Subcutaneous abdominal adipose tissue (tissue), 5 donors: ENCODE data around the gene KCNK2.

Source experiments
- H3K27ac ChIP-seq: one replicate; pipeline ENCODE4 v1.7.0; 2013; ENCODE audit warnings: low read depth, mild to moderate bottlenecking, inconsistent platforms, low read length, moderate library complexity
- H3K27me3 ChIP-seq, 5 donors: one replicate each; pipeline ENCODE4 v1.7.0; 2013; ENCODE audit warnings: low read length in 5 of 5, inconsistent platforms in 1 of 5; ENCODE audit not compliant: control insufficient read depth in 5 of 5, insufficient read depth in 4 of 5
- H3K36me3 ChIP-seq, 5 donors: one replicate each; pipeline ENCODE4 v1.7.0; 2013; ENCODE audit warnings: low read length in 5 of 5; ENCODE audit not compliant: control insufficient read depth in 5 of 5, insufficient read depth in 5 of 5
- H3K4me1 ChIP-seq, 5 donors: one replicate each; pipeline ENCODE4 v1.7.0; 2013; ENCODE audit warnings: low read length in 5 of 5, mild to moderate bottlenecking in 3 of 5, moderate library complexity in 1 of 5; ENCODE audit not compliant: control insufficient read depth in 5 of 5, insufficient read depth in 5 of 5
- H3K4me3 ChIP-seq, 5 donors: one replicate each; pipeline ENCODE4 v1.7.0; 2013; ENCODE audit warnings: low read length in 5 of 5, low read depth in 1 of 5
- H3K9ac ChIP-seq, 5 donors: one replicate each; pipeline ENCODE4 v1.7.0; 2013; ENCODE audit warnings: low read length in 5 of 5, mild to moderate bottlenecking in 4 of 5, moderate library complexity in 3 of 5
- H3K9me3 ChIP-seq, 5 donors: one replicate each; pipeline ENCODE4 v1.7.0; 2013; ENCODE audit warnings: low read length in 5 of 5; ENCODE audit not compliant: control insufficient read depth in 5 of 5
- donor health status: healthy.
- donor health status: healthy.
- donor health status: healthy.
- donor health status: healthy.
- donor health status: healthy.

Gene KCNK2

DNA sequence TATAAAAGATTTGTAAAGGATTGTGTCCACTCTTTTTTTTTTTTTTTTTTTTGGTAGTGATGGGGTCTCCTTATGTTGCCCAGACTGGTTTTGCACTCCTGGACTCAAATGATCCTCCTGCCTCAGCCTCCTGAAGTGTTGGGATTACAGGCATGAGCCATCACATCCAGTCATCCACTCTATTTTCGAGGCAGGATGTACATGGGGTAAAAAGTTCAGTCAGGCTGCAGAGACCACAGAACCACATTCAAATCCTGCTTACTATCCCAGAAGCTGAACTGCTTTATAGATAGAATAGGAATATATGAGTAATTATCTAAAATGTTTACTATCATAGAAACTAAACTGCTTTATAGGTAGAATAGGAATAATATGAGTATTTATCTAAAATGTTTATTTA lies 26.0 kb upstream of the KCNK2 start:
- Histone ChIP-seq H3K9ac (no peak overlapping the region), H3K9me3 (no peaks in the 10 kb centered on the region), H3K36me3 (no peaks in the 10 kb centered on the region), H3K27ac (no peak overlapping the region), H3K27me3 (no peaks in the 10 kb centered on the region), H3K4me1 (no peaks in the 10 kb centered on the region), H3K4me3 (no peak overlapping the region)

GRCh38 chr1:215059947-215060346 lies 22.6 kb upstream of the KCNK2 start:
- H3K4me3 ChIP-seq, result no peak overlapping the region
- H3K36me3 ChIP-seq, result no peaks in the 10 kb centered on the region
- peaks cover 0 to 4% (median 0%) of the 10 kb centered on the region in 5 donors for H3K4me1 ChIP-seq
- H3K27ac ChIP-seq, result no peak overlapping the region
- no peak overlapping the region for H3K9ac ChIP-seq
- H3K27me3 ChIP-seq, result no peaks in the 10 kb centered on the region
- H3K9me3 ChIP-seq, result no peaks in the 10 kb centered on the region

- Histone ChIP-seq H3K4me3 (no peak overlapping the region), H3K36me3 (no peaks in the 10 kb centered on the region), H3K9ac (no peak overlapping the region)
These were observed 18.2 kb upstream of the KCNK2 start for GRCh38 chr1:215064327-215064726.

DNA sequence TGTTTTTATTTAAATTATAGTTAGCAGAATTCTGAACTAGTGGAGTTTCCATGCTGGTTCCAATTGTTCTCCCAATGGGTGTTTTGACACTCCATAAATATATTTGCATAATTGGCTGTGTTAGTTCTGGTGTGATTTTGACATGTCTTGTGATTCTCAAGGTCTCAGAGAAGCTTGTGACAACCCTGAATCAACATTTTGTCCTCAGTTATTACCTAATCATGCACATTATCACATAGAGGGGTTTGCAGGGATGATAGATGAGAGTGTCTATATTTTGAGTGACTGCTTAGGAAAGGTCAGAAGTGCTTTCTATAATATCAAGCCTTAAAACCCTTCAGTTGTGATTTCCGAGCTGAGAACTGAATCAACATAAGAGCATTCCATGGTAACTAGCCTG lies 11.5 kb upstream of the KCNK2 start:
- no peaks in the 10 kb centered on the region for H3K36me3 ChIP-seq
- H3K27ac ChIP-seq, result no peak overlapping the region
- H3K4me1 ChIP-seq, result no peaks in the 10 kb centered on the region
- H3K9me3 ChIP-seq, result no peaks in the 10 kb centered on the region
- no peaks in the 10 kb centered on the region for H3K27me3 ChIP-seq
- H3K4me3 ChIP-seq, result no peak overlapping the region
- no peak overlapping the region for H3K9ac ChIP-seq

More at GRCh38 chr1:215064327-215064726, 18.2 kb upstream of the KCNK2 start:
- H3K9me3 ChIP-seq, result no peaks in the 10 kb centered on the region
- H3K4me1 ChIP-seq, result peaks cover 0 to 4% (median 0%) of the 10 kb centered on the region in 5 donors
- no peaks in the 10 kb centered on the region for H3K27me3 ChIP-seq
- H3K27ac ChIP-seq, result no peak overlapping the region

DNA sequence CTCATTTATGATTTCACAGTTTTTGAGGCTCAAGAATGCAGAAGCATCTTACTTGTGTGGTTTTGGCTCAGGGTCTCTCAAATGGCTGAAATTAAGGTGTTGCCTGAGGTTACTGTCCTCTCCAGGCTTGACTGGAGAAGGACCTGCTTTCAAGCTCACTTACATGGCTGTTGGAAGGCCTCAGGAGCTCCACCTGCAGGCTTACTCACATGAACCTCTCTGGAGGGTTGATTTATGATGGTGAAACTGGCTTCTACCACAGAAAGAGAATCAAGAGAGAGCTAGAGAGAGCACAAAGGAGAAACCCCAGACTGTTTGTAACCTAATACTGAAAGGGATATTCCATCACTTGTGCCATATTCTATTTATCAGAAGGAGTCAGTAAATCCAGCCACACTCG lies 6.2 kb upstream of the KCNK2 start:
- H3K4me3 ChIP-seq, result no peak overlapping the region
- no peaks in the 10 kb centered on the region for H3K36me3 ChIP-seq
- no peaks in the 10 kb centered on the region for H3K9me3 ChIP-seq
- H3K4me1 ChIP-seq, result no peaks in the 10 kb centered on the region
- peaks cover 0 to 4% (median 0%) of the 10 kb centered on the region in 5 donors for H3K27me3 ChIP-seq
- no peak overlapping the region for H3K27ac ChIP-seq
- H3K9ac ChIP-seq, result no peak overlapping the region

- Histone ChIP-seq H3K4me3 (no peak overlapping the region), H3K4me1 (peaks cover 0 to 20% (median 15%) of the 10 kb centered on the region in 5 donors), H3K9ac (no peak overlapping the region), H3K36me3 (no peaks in the 10 kb centered on the region), H3K9me3 (no peaks in the 10 kb centered on the region), H3K27me3 (peaks cover 12 to 25% (median 16%) of the 10 kb centered on the region in 5 donors), H3K27ac (no peak overlapping the region)
These were observed 3.1 kb upstream of the KCNK2 start for GRCh38 chr1:215079456-215079855.

DNA sequence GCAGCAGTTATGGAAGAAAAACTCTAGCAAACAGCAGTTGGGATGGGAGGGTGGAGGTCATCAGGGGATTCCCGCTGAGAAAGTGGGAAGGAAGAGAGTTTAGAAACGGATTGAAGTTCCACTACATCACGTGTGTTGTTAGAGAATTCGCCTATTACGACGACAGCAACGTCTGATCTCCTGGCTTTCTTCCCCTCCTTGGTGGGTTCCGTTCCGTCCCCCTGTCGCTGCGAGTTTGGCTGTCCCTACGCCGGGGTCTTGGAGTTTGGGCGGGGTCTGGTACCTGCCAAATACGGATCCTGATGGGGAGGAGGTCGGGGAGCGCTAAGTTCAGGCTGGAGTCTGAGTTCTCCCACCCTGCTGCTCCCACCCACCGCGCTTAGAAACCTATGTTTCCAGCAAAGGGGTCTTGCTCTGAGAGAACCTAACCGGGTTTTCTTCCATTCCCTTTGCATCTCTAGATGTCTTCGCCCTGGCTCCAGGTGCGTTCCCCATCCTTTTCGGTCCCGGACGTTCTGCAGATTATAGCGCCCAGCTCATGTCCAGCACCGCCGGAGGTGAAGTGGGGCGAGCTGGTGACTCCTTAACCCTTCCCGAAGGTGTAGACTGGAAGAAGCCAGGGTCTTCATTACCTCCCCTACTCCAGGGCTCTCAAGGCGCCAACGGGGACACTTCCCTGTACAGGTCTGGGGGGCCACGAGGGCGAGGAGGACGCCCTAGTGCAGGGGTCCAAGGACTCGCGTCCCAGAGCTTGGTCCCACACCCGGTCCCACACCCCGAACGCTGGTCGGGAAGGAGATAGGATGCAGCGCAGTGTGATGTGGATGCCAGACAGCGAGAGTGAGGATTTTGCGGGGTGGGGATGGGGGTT lies 641 bp upstream of the KCNK2 start:
- Histone ChIP-seq H3K36me3 (no peaks in the 10 kb centered on the region), H3K4me3 (peak overlapping the region; percentile 56 to 78 (median 64)), H3K9ac (no peak overlapping the region), H3K4me1 (peaks cover 0 to 20% (median 15%) of the 10 kb centered on the region in 5 donors), H3K9me3 (no peaks in the 10 kb centered on the region), H3K27ac (no peak overlapping the region), H3K27me3 (peaks cover 12 to 27% (median 16%) of the 10 kb centered on the region in 5 donors)

GRCh38 chr1:215083383-215083961 lies 935 bp downstream of the KCNK2 start:
- no peak overlapping the region for H3K27ac ChIP-seq
- no peaks in the 10 kb centered on the region for H3K36me3 ChIP-seq
- peaks cover 0 to 20% (median 15%) of the 10 kb centered on the region in 5 donors for H3K4me1 ChIP-seq
- peak overlapping the region; percentile 41 to 61 (median 54) for H3K4me3 ChIP-seq
- no peaks in the 10 kb centered on the region for H3K9me3 ChIP-seq
- no peak overlapping the region for H3K9ac ChIP-seq
- H3K27me3 ChIP-seq, result peaks cover 12 to 27% (median 16%) of the 10 kb centered on the region in 5 donors

DNA sequence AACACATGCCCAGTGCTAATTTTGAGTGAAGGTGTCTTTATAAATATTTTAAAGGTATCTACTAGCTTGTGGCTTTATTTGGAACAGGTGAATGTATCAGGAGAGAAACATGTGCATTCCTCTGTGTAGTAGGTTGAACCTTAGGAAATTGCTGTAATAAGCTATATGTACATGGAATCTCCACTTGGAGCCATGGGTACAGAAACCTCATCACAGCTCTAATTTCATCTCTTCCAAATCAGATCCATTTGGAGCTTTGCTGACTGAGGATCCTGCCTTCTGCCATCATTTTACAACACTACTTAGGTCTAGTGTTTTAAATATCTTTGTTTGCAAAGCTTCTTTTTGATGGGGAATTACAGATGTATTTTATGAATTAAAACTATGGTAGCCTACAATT lies 2.1 kb downstream of the KCNK2 start:
- Histone ChIP-seq H3K27ac (no peak overlapping the region), H3K36me3 (no peaks in the 10 kb centered on the region), H3K9me3 (no peaks in the 10 kb centered on the region), H3K4me3 (no peak overlapping the region), H3K9ac (no peak overlapping the region), H3K27me3 (peaks cover 12 to 27% (median 16%) of the 10 kb centered on the region in 5 donors), H3K4me1 (peaks cover 0 to 20% (median 15%) of the 10 kb centered on the region in 5 donors)

- H3K9me3 ChIP-seq, result no peaks in the 10 kb centered on the region
- H3K27me3 ChIP-seq, result peaks cover 4 to 15% (median 5%) of the 10 kb centered on the region in 5 donors
- no peak overlapping the region for H3K27ac ChIP-seq
- H3K36me3 ChIP-seq, result no peaks in the 10 kb centered on the region
- H3K9ac ChIP-seq, result no peak overlapping the region
- H3K4me1 ChIP-seq, result peaks cover 0 to 9% (median 8%) of the 10 kb centered on the region in 5 donors
- no peak overlapping the region for H3K4me3 ChIP-seq
These were observed 5.1 kb downstream of the KCNK2 start for GRCh38 chr1:215087603-215088002.
